Neural cell (in vitro differentiated cells): Measurements from ENCODE around the gene SUFU. TPM values are rescaled to one million over a fixed set of nuclear protein-coding genes. Genes with fewer than 3 reads are reported as not detected.

ENCODE experiments used
- H2AFZ ChIP-seq: fragments of 200-600, 300-800 bp; sonication (generic), shearing (Covaris generic); 2 replicates; pipeline ENCODE4 v1.6.0; 2014; ENCODE audit warnings: low read depth, mild to moderate bottlenecking, antibody characterized with exemption, low read length, moderate library complexity
- H3F3A ChIP-seq: fragments of 200-600 bp; shearing (Covaris generic); 2 replicates; pipeline ENCODE4 v1.6.1; 2016; ENCODE audit warnings: mild to moderate bottlenecking, moderate library complexity, mixed read lengths, antibody characterized with exemption, low read length; ENCODE audit not compliant: insufficient read depth, poor library complexity, severe bottlenecking
- H3K27ac ChIP-seq: fragments of 200-600, 300-800 bp; sonication (generic), shearing (Covaris generic); 2 replicates; pipeline ENCODE4 v1.5.1; 2014; ENCODE audit warnings: mild to moderate bottlenecking, low read length, moderate library complexity
- H3K27me3 ChIP-seq: fragments of 300-800, 200-600 bp; sonication (generic), shearing (Covaris generic); 2 replicates; pipeline ENCODE4 v1.6.0; 2014; ENCODE audit warnings: mild to moderate bottlenecking, low read depth, low read length, moderate library complexity; ENCODE audit not compliant: insufficient read depth
- H3K36me3 ChIP-seq: fragments of 300-800, 200-600 bp; sonication (generic), shearing (Covaris generic); 2 replicates; pipeline ENCODE4 v1.5.1; 2014; ENCODE audit warnings: mild to moderate bottlenecking, antibody characterized with exemption, low read length, moderate library complexity; ENCODE audit not compliant: insufficient read depth
- H3K4me2 ChIP-seq: fragments of 300-800, 200-600 bp; sonication (generic), shearing (Covaris generic); 2 replicates; pipeline ENCODE4 v1.6.0; 2014; ENCODE audit warnings: mild to moderate bottlenecking, low read length
- H3K4me3 ChIP-seq: fragments of 300-800, 200-600 bp; sonication (generic), shearing (Covaris generic); 2 replicates; pipeline ENCODE4 v1.5.1; 2014; ENCODE audit warnings: mild to moderate bottlenecking, low read length, moderate library complexity
- H3K79me2 ChIP-seq: fragments of 200-600 bp; shearing (Covaris generic); replicated peaks from 2 replicates; pipeline ENCODE4 v1.6.0; 2014; ENCODE audit warnings: mild to moderate bottlenecking, low read length, moderate library complexity; ENCODE audit not compliant: insufficient read depth
- H3K9ac ChIP-seq: fragments of 300-800, 200-600 bp; sonication (generic), shearing (Covaris generic); 2 replicates; pipeline ENCODE4 v1.6.1; 2016; ENCODE audit warnings: mild to moderate bottlenecking, low read length, mixed read lengths
- H3K9me2 ChIP-seq: fragments of 200-600 bp; shearing (Covaris generic); 2 replicates; pipeline ENCODE4 v1.6.1; 2016; ENCODE audit warnings: mild to moderate bottlenecking, low read length, mixed read lengths; ENCODE audit not compliant: insufficient read depth
- H3K9me3 ChIP-seq: fragments of 200-600, 300-800 bp; sonication (generic), shearing (Covaris generic); 2 replicates; pipeline ENCODE4 v1.6.1; 2016; ENCODE audit warnings: mild to moderate bottlenecking, mixed run types, low read length, moderate library complexity, mixed read lengths
- H4K20me1 ChIP-seq: fragments of 200-600 bp; shearing (Covaris generic); 2 replicates; pipeline ENCODE4 v1.6.1; 2016; ENCODE audit warnings: mild to moderate bottlenecking, mixed run types; ENCODE audit not compliant: insufficient read depth
- CTCF ChIP-seq: fragments of 450-650 bp; IDR thresholded peaks from 2 replicates; pipeline ENCODE4 v1.5.1; 2014; ENCODE audit warnings: antibody characterized with exemption, mild to moderate bottlenecking, moderate library complexity; ENCODE audit not compliant: poor library complexity, severe bottlenecking
- EP300 ChIP-seq: fragments of 450-650 bp; conservative IDR thresholded peaks from 2 replicates; pipeline ENCODE4 v1.6.1; 2014; ENCODE audit warnings: antibody characterized with exemption, mild to moderate bottlenecking, moderate library complexity; ENCODE audit not compliant: poor library complexity, severe bottlenecking
- EZH2 ChIP-seq: fragments of 200-600, 300-800 bp; shearing (Covaris generic), sonication (generic); IDR thresholded peaks from 2 replicates; pipeline ENCODE4 v1.6.1; 2014; ENCODE audit warnings: antibody characterized with exemption, low read length, borderline replicate concordance, mild to moderate bottlenecking; ENCODE audit not compliant: insufficient read depth, poor library complexity, severe bottlenecking
- MXI1 ChIP-seq: fragments of 450-650 bp; conservative IDR thresholded peaks from 2 replicates; pipeline ENCODE4 v1.6.1; 2014; ENCODE audit warnings: antibody characterized with exemption, mild to moderate bottlenecking; ENCODE audit not compliant: poor library complexity, severe bottlenecking
- POLR2AphosphoS5 ChIP-seq: IDR thresholded peaks from 2 replicates; pipeline ENCODE4 v1.6.1; 2012
- RAD21 ChIP-seq: fragments of 450-650 bp; conservative IDR thresholded peaks from 2 replicates; pipeline ENCODE4 v1.6.1; 2014; ENCODE audit warnings: antibody characterized with exemption, mild to moderate bottlenecking, moderate library complexity
- REST ChIP-seq: IDR thresholded peaks from 2 replicates; pipeline ENCODE4 v1.6.1; 2012; ENCODE audit warnings: borderline replicate concordance
- SMC3 ChIP-seq: fragments of 450-650 bp; conservative IDR thresholded peaks from 2 replicates; pipeline ENCODE4 v1.6.1; 2014; ENCODE audit warnings: antibody characterized with exemption, mild to moderate bottlenecking, moderate library complexity; ENCODE audit not compliant: poor library complexity
- TAF1 ChIP-seq: IDR thresholded peaks from 2 replicates; pipeline ENCODE4 v1.6.1; 2012; ENCODE audit warnings: low read depth
- polyA plus RNA-seq: library from polyadenylated mRNA; depleted of rRNA; stranded (reverse); fragments of >200 nt; gene quantifications from 2 replicates; pipeline ENCODE4 v1.2.3, GENCODE V29; 2014

SUFU gene
- polyA plus RNA-seq, 1 donor from 2014 or later = 4.8 TPM

GRCh38 chr10:102461187-102462054 lies 42.4 kb upstream of the SUFU start:
- Histone ChIP-seq H3K9me3 (no peaks in the 10 kb centered on the region), H3F3A (no peaks in the 10 kb centered on the region), H3K4me3 (peak overlapping the region; percentile 75), H3K79me2 (no peaks in the 10 kb centered on the region), H3K27me3 (no peaks in the 10 kb centered on the region), H2AFZ (peak overlapping the region; percentile 99), H3K4me2 (peak overlapping the region; percentile 69), H3K9me2 (no peaks in the 10 kb centered on the region), H3K36me3 (no peaks in the 10 kb centered on the region), H4K20me1 (no peaks in the 10 kb centered on the region), H3K27ac (peak overlapping the region; percentile 80), H3K9ac (peak overlapping the region; percentile 72)
- TF ChIP-seq TAF1 (peak; percentile 29), MXI1 (peak; percentile 59), REST (peak; percentile 19), POLR2AphosphoS5 (peak; percentile 61), EZH2 (no peak)

GRCh38 chr10:102462512-102463054 lies 41.2 kb upstream of the SUFU start:
- Histone ChIP-seq H3K36me3 (no peaks in the 10 kb centered on the region), H3K27ac (no peak overlapping the region), H3K27me3 (no peaks in the 10 kb centered on the region), H3K9ac (no peak overlapping the region), H3K4me3 (peak overlapping the region; percentile 75), H3F3A (no peaks in the 10 kb centered on the region), H3K4me2 (no peak overlapping the region), H3K9me3 (no peaks in the 10 kb centered on the region), H4K20me1 (no peaks in the 10 kb centered on the region), H3K79me2 (no peaks in the 10 kb centered on the region), H3K9me2 (no peaks in the 10 kb centered on the region), H2AFZ (no peak overlapping the region)
- no peak for TF ChIP-seq MXI1
- no peak for TF ChIP-seq EP300
- TF ChIP-seq REST = no peak
- no peak for TF ChIP-seq TAF1
- TF ChIP-seq RAD21 = no peak
- no peak for TF ChIP-seq SMC3
- TF ChIP-seq CTCF = no peak
- TF ChIP-seq EZH2 = no peak
- TF ChIP-seq POLR2AphosphoS5 = no peak
